ENCODE measurements around the gene CA4.

The CA4 gene

GRCh38 chr17:60161598-60162330, 12.0 kb downstream of the CA4 start:
- no peaks in the 10 kb centered on the region for H3K9me3 ChIP-seq (ENCODE audit: insufficient read depth, low read length, severe bottlenecking)
- no peak overlapping the region for H3K4me2 ChIP-seq (ENCODE audit: insufficient read depth, low read length)
- H3K4me3 ChIP-seq (ENCODE audit: low read depth in 1 of 2, low read length in 2 of 2), result no peak overlapping the region
- no peak overlapping the region for H2AFZ ChIP-seq (ENCODE audit: low read depth, low read length)
- H3K79me2 ChIP-seq (ENCODE audit: insufficient read depth, low read length), result no peaks in the 10 kb centered on the region
- DNase-seq, result no peak
- H3K9ac ChIP-seq (ENCODE audit: low read depth, low read length), result no peak overlapping the region
- H4K20me1 ChIP-seq (ENCODE audit: insufficient read depth, low read length), result no peaks in the 10 kb centered on the region; the same call in 1 of the 2 replicates
- TF ChIP-seq CTCF (IDR thresholded peaks at IDR 0.05; ENCODE audit: borderline replicate concordance, extremely low read depth, low read length, poor library complexity, severe bottlenecking) (no peak), EZH2 (IDR thresholded peaks at IDR 0.05; ENCODE audit: borderline replicate concordance, low read depth, low read length, severe bottlenecking) (no peak)
- H3K27ac ChIP-seq (ENCODE audit: low read length), result no peak overlapping the region
- no peaks in the 10 kb centered on the region for H3K4me1 ChIP-seq (ENCODE audit: insufficient read depth, low read length)
- H3K36me3 ChIP-seq (ENCODE audit: insufficient read depth, low read length), result no peaks in the 10 kb centered on the region
- H3K27me3 ChIP-seq (ENCODE audit: insufficient read depth, low read length, poor library complexity), result no peaks in the 10 kb centered on the region
- ATAC-seq (ENCODE audit: insufficient read depth, low read depth), result no peak

GRCh38 chr17:60163108-60163784, 13.5 kb downstream of the CA4 start:
- TF ChIP-seq EZH2 (IDR thresholded peaks at IDR 0.05; ENCODE audit: borderline replicate concordance, low read depth, low read length, severe bottlenecking), result no peak
- no peak for TF ChIP-seq CTCF (IDR thresholded peaks at IDR 0.05; ENCODE audit: borderline replicate concordance, extremely low read depth, low read length, poor library complexity, severe bottlenecking)
- Histone ChIP-seq H3K79me2 (ENCODE audit: insufficient read depth, low read length) (no peaks in the 10 kb centered on the region), H3K27ac (ENCODE audit: low read length) (no peak overlapping the region), H3K36me3 (ENCODE audit: insufficient read depth, low read length) (no peaks in the 10 kb centered on the region), H3K9ac (ENCODE audit: low read depth, low read length) (no peak overlapping the region), H3K27me3 (ENCODE audit: insufficient read depth, low read length, poor library complexity) (no peaks in the 10 kb centered on the region), H2AFZ (ENCODE audit: low read depth, low read length) (no peak overlapping the region), H4K20me1 (ENCODE audit: insufficient read depth, low read length) (no peaks in the 10 kb centered on the region; the same call in 1 of the 2 replicates), H3K4me1 (ENCODE audit: insufficient read depth, low read length) (no peaks in the 10 kb centered on the region), H3K9me3 (ENCODE audit: insufficient read depth, low read length, severe bottlenecking) (no peaks in the 10 kb centered on the region), H3K4me2 (ENCODE audit: insufficient read depth, low read length) (no peak overlapping the region), H3K4me3 (ENCODE audit: low read depth in 1 of 2, low read length in 2 of 2) (no peak overlapping the region)
- ATAC-seq (ENCODE audit: insufficient read depth, low read depth) (0 out of 3 replicates have a peak, but pooled peaks have one; percentile 32), DNase-seq (no peak)

GRCh38 chr17:60164164-60164563, 14.4 kb downstream of the CA4 start:
- ATAC-seq (ENCODE audit: insufficient read depth, low read depth) (no peak), DNase-seq (no peak)
- Histone ChIP-seq H3K4me2 (ENCODE audit: insufficient read depth, low read length) (no peak overlapping the region), H3K9ac (ENCODE audit: low read depth, low read length) (no peak overlapping the region), H3K27me3 (ENCODE audit: insufficient read depth, low read length, poor library complexity) (no peaks in the 10 kb centered on the region), H2AFZ (ENCODE audit: low read depth, low read length) (no peak overlapping the region), H3K9me3 (ENCODE audit: insufficient read depth, low read length, severe bottlenecking) (no peaks in the 10 kb centered on the region), H3K36me3 (ENCODE audit: insufficient read depth, low read length) (no peaks in the 10 kb centered on the region), H3K4me3 (ENCODE audit: low read depth in 1 of 2, low read length in 2 of 2) (no peak overlapping the region), H3K79me2 (ENCODE audit: insufficient read depth, low read length) (no peaks in the 10 kb centered on the region), H3K4me1 (ENCODE audit: insufficient read depth, low read length) (no peaks in the 10 kb centered on the region), H3K27ac (ENCODE audit: low read length) (no peak overlapping the region), H4K20me1 (ENCODE audit: insufficient read depth, low read length) (no peaks in the 10 kb centered on the region)
- TF ChIP-seq CTCF (IDR thresholded peaks at IDR 0.05; ENCODE audit: borderline replicate concordance, extremely low read depth, low read length, poor library complexity, severe bottlenecking), result no peak
- TF ChIP-seq EZH2 (IDR thresholded peaks at IDR 0.05; ENCODE audit: borderline replicate concordance, low read depth, low read length, severe bottlenecking), result no peak

All from DND-41 (cell line).